Type B pancreatic cell (in vitro differentiated cells): Measurements from ENCODE around the gene CELF4. TPM values are rescaled to one million over a fixed set of nuclear protein-coding genes. Genes with fewer than 3 reads are reported as not detected.

Experiments
- DNase-seq: peaks from one replicate; pipeline ENCODE4 v3.0.0; 2021; ENCODE audit warnings: mixed read lengths; ENCODE audit not compliant: unreplicated experiment; ENCODE audit errors: extremely low spot score
- H3K27ac Mint-ChIP-seq: 2 replicates; pipeline ENCODE4 v1.8.0; 2021; ENCODE audit warnings: mild to moderate bottlenecking, mixed read lengths
- H3K27me3 Mint-ChIP-seq: 2 replicates; pipeline ENCODE4 v1.8.0; 2021; ENCODE audit warnings: mixed read lengths
- H3K36me3 Mint-ChIP-seq: 2 replicates; pipeline ENCODE4 v1.8.0; 2021; ENCODE audit warnings: mixed read lengths
- H3K4me1 Mint-ChIP-seq: one replicate; pipeline ENCODE4 v1.8.0; 2021; ENCODE audit warnings: mixed read lengths; ENCODE audit not compliant: unreplicated experiment
- H3K4me3 Mint-ChIP-seq: 2 replicates; pipeline ENCODE4 v1.8.0; 2021; ENCODE audit warnings: mild to moderate bottlenecking, mixed read lengths
- H3K9me3 Mint-ChIP-seq: 2 replicates; pipeline ENCODE4 v1.8.0; 2021; ENCODE audit warnings: mixed read lengths
- total RNA-seq: library from RNA; stranded (reverse); gene quantifications from 2 replicates; pipeline ENCODE4 v1.2.1, GENCODE V29; 2021; ENCODE audit warnings: low replicate concordance
- TF ChIP-seq, protein P1 (sequence below): fragments of 200-600 bp; sonication (generic); conservative IDR thresholded peaks from 2 replicates; pipeline ENCODE4 v1.5.0; 2021; ENCODE audit warnings: antibody characterized with exemption, mild to moderate bottlenecking

CELF4 gene
- total RNA-seq, 1 donor from 2014 or later: 9.2 TPM

DNA sequence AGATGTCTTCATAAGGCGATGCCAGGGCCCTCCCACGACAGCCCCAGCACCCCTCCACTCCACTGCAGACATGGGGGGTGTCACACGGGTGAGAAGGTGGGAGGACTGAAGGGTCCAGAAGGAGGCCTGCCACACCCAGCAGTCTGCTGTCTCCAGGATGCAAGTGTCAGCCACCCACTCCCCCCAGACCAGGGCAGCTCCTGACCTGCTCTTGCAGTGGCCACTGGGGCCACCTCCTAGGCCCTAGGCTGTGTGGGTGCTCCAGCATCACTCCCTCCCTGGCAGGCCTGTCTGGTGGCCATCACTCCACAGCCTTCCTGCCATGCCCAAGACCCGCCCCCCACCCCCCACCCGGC lies 171.0 kb downstream of the CELF4 start:
- peak overlapping the region; percentile 59 for H3K4me3 Mint-ChIP-seq
- peak overlapping the region; percentile 47 for H3K27ac Mint-ChIP-seq
- H3K4me1 Mint-ChIP-seq: peaks cover 8% of the 10 kb centered on the region
- TF ChIP-seq, protein P1, sequence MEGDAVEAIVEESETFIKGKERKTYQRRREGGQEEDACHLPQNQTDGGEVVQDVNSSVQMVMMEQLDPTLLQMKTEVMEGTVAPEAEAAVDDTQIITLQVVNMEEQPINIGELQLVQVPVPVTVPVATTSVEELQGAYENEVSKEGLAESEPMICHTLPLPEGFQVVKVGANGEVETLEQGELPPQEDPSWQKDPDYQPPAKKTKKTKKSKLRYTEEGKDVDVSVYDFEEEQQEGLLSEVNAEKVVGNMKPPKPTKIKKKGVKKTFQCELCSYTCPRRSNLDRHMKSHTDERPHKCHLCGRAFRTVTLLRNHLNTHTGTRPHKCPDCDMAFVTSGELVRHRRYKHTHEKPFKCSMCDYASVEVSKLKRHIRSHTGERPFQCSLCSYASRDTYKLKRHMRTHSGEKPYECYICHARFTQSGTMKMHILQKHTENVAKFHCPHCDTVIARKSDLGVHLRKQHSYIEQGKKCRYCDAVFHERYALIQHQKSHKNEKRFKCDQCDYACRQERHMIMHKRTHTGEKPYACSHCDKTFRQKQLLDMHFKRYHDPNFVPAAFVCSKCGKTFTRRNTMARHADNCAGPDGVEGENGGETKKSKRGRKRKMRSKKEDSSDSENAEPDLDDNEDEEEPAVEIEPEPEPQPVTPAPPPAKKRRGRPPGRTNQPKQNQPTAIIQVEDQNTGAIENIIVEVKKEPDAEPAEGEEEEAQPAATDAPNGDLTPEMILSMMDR: no peak
- no peaks in the 10 kb centered on the region for H3K36me3 Mint-ChIP-seq
- no peaks in the 10 kb centered on the region for H3K9me3 Mint-ChIP-seq
- DNase-seq: no peak
- peaks cover 22% of the 10 kb centered on the region for H3K27me3 Mint-ChIP-seq

DNA sequence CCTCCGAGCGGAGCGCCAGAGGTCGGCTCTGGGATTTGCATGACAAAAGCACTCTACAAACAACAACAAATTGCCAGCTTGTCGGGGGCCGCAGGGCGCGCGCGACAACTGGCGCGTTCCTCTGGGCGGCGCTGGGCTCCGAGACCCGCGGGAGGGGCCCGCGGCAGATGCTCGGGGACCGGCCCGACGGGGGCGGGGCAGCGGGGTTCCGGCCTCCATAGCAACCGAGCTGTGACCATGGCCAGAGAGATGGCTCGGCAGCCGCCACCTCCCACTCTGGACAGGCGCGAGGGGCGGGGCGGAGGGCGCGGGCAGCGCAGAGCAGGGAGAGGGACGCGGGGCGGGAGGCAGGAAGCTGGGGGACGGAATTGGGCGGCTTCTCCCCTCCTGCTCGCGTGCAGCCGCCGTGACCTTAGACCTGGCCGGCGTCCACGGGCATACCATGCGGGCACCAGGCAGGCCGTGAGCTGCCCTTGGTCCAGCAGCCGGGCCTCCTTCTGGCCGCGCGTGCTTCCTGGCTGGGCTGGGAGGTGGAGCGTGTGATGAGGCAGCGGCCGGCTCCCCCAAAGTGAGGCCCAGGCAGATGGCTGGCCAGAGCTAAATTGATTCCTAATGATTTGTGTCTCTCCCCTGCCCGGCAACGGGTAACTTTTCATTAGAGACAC lies 171.5 kb downstream of the CELF4 start:
- peak overlapping the region; percentile 47 for H3K27ac Mint-ChIP-seq
- peak overlapping the region; percentile 59 for H3K4me3 Mint-ChIP-seq
- H3K36me3 Mint-ChIP-seq: no peaks in the 10 kb centered on the region
- TF ChIP-seq, protein P1: peak; percentile 38
- H3K4me1 Mint-ChIP-seq: peaks cover 8% of the 10 kb centered on the region
- H3K27me3 Mint-ChIP-seq: peaks cover 22% of the 10 kb centered on the region
- no peaks in the 10 kb centered on the region for H3K9me3 Mint-ChIP-seq
- peak; percentile 80 for DNase-seq

DNA sequence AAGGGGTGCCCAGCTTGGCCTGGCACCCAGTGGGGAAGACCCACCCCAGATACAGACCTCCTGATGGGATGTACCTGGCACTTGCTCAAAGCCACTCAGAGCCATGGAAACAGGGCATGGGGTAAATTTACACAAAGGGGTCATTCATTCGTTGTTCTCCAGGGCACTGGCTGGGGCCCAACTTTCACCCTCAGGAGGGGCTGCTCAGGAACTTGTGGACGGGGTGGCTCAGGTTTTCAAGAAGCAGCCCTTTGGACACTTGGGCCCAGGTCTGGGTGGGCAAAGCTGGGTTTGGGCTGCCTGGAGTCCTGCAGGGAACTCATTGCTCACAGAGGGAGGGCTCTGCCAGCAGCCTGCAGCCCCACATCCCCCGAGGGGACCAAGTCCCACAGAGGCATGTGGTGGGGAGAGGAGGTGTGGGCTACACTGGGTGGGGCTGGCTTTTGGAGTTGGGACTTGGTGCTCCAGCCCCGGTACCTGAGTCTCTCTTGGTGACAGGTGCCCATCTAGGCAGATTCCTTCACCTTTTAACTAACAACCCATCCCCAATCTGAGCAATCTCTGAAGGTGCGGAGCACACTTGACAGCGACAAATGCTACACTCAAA lies 172.3 kb downstream of the CELF4 start:
- Mint-ChIP-seq H3K36me3 (no peaks in the 10 kb centered on the region), H3K4me3 (peak overlapping the region; percentile 59), H3K27me3 (peaks cover 19% of the 10 kb centered on the region), H3K9me3 (no peaks in the 10 kb centered on the region), H3K27ac (no peak overlapping the region), H3K4me1 (peaks cover 5% of the 10 kb centered on the region)
- TF ChIP-seq, protein P1: no peak
- DNase-seq: no peak

DNA sequence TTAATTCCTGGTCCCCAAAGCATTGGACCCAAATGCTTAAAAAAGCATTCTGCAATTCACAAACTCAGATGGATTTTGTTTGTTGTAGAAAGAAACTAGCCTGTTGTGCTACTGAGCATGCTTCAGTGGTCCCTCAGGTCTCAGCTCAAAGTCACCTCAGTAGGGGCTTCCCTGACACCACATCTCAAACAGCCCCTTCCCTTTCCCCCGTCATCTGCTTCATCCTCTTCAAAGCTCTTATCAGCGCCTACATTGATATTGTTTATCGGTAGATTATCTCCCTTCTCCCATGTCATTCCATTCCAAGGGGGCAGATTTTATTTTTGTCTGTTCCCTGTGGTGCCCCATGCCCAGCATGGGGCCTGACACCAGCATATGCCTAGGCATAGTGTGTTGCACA lies 172.9 kb downstream of the CELF4 start:
- Mint-ChIP-seq H3K9me3 (no peaks in the 10 kb centered on the region), H3K27ac (no peak overlapping the region)

DNA sequence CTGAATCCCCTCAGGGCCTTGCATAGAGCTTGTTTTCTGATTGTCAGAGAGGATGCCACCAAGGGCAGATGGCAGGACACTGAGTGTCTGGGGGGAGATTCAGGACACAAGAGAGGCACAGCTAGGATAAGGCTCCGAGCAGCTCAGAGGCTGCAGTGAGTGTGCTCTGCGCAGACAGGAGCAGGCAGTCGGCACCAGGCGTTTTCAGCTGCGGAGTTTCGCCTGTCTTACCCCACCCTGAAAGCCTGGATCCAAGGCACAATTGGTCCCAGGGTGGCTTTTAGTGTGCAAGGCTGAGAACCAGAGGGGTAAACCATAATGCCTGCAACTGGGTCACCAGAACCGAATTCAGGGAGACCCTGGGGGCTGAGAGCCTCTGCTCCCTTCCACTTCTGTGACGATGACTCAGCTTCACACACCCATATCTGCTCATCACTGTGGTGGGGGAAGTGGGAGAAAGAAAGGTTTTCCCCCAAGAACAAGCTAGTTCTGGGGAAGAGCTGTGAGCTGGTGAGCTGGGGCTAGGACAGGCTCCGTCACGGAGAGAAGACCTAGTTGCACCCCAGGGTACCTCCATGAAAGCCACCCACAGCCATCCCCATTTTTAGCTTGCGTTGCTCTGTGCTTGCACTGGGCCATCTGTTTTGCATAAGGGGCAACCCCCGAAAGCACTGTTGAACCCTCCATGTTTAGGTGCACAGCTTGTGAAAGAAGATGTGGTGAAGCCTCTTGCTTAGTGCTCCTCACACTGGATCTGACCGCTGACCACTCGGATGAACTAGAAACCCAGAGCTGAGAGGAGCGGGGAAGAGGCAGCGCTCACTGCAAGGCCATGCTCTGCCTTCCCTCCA lies 173.7 kb downstream of the CELF4 start:
- H3K4me3 Mint-ChIP-seq: peak overlapping the region; percentile 59
- DNase-seq: no peak

More for the DNA sequence above, 172.9 kb downstream of the CELF4 start:
- H3K4me1 Mint-ChIP-seq: peaks cover 5% of the 10 kb centered on the region
- peak overlapping the region; percentile 59 for H3K4me3 Mint-ChIP-seq
- peaks cover 19% of the 10 kb centered on the region for H3K27me3 Mint-ChIP-seq
- TF ChIP-seq, protein P1: no peak
- DNase-seq: no peak
- no peaks in the 10 kb centered on the region for H3K36me3 Mint-ChIP-seq

More for the DNA sequence above, 173.7 kb downstream of the CELF4 start:
- no peak overlapping the region for H3K27ac Mint-ChIP-seq
- peaks cover 19% of the 10 kb centered on the region for H3K27me3 Mint-ChIP-seq
- peaks cover 5% of the 10 kb centered on the region for H3K4me1 Mint-ChIP-seq
- H3K9me3 Mint-ChIP-seq: no peaks in the 10 kb centered on the region
- TF ChIP-seq, protein P1: no peak
- no peaks in the 10 kb centered on the region for H3K36me3 Mint-ChIP-seq
